EL (cell line): Measurements from ENCODE around the gene NTSR1.

ENCODE experiments used
- DNase-seq: peaks from one replicate; pipeline ENCODE4 v3.0.0-alpha.2; 2016

Gene NTSR1

GRCh38 chr20:62806383-62807050 is 97.9 kb downstream of the NTSR1 start:
- DNase-seq: no peak

GRCh38 chr20:62807444-62808210 is 99.0 kb downstream of the NTSR1 start:
- no peak for DNase-seq

- peak; percentile 66 for DNase-seq
Observed at GRCh38 chr20:62808211-62808865, 99.7 kb downstream of the NTSR1 start.

DNA sequence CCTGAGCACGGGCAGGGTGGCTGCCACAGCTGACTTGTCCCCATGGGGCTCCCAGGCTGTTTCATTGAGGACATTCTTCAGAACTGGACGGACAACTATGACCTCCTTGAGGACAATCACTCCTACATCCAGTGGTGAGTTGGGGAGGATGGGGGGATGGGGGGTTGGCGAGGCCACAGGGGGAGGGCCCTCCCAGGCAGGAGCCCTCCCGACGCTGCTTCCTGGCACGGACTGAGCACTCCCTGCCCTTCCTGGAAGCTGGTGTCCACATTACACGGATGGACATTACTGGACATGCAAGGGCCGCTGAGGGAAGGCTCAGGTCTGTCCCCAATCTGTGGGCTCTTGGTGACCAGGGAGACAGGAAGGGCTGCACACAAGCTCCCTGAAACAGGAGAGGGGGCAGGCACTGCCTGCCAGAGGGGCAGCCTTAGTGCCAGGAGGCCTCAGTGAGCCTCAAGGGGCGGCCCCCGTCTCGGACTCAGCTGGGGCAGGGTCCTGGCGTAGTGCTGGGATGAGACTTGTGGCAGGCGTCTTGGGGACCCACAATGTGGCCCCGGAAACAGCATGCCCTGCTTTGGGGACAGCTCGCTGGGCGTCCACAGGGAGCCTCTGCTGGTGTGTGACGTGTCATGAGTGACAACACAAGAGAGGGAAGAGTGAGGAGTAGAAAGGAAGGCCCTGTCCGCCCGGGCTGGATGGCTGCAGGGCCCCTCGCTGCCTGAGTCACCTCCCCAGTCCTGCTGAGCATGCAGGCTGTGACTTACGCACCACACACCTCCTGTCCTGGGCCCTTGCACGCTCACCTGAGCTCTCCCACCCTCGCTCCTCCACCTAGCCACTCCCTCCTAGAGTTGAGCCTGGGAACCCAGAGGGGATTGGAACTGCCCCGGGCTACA is 101.1 kb downstream of the NTSR1 start:
- no peak for DNase-seq

- DNase-seq: no peak
Observed at GRCh38 chr20:62811320-62811719, 102.7 kb downstream of the NTSR1 start.

- DNase-seq: no peak
Observed at GRCh38 chr20:62811720-62812119, 103.1 kb downstream of the NTSR1 start.
